A673 (cell line): Measurements from ENCODE around the gene DNASE1.

Experiments used
- CTCF ChIP-seq: fragments of 300-800, 200-600 bp; sonication (generic); conservative IDR thresholded peaks from 2 replicates; pipeline ENCODE4 v1.5.1; 2017; ENCODE audit warnings: low read depth, mild to moderate bottlenecking, antibody characterized with exemption, low read length, moderate library complexity, mixed read lengths
- EZH2 ChIP-seq: fragments of 200-600 bp; sonication (generic); IDR thresholded peaks from 2 replicates; pipeline ENCODE4 v1.6.1; 2017; ENCODE audit warnings: borderline replicate concordance, low read depth, mild to moderate bottlenecking, mixed read lengths, antibody characterized with exemption, low read length; ENCODE audit not compliant: poor library complexity, severe bottlenecking

DNA sequence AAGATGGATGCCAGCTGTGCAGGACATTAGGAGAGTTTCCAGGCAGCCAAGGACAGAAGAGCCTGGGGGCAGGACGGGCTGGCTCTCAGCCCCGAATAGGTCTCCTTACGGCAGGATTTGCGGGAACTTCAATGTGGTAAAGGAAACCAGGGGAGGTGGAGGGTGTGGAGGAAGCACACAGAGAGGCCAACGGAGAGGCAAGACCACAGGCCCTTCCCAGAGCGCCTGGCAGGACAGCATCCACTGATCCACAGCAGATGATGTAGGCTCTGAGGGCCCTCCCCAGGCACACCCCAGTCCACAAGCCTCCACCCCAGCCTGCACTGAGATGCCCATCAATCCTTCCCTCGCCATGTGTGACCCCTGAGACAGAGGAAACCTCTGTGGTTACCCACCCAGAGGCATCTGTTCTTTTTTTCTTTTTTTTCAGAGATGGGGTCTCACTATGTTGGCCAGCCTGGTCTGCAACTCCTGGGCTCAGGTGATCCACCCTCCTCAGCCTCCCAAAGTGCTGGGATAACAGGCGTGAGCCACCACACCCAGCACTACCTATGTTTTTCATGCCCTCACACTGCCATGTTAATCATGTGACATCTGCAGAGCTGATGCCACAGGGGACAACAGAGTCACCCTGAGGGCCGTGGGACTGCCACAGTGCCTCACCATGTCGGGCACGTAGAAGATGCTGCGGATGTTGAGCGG lies 19.3 kb downstream of the DNASE1 start:
- TF ChIP-seq EZH2 (no peak), CTCF (no peak)
